ENCODE measurements around the gene BMP7.

BMP7 gene

DNA sequence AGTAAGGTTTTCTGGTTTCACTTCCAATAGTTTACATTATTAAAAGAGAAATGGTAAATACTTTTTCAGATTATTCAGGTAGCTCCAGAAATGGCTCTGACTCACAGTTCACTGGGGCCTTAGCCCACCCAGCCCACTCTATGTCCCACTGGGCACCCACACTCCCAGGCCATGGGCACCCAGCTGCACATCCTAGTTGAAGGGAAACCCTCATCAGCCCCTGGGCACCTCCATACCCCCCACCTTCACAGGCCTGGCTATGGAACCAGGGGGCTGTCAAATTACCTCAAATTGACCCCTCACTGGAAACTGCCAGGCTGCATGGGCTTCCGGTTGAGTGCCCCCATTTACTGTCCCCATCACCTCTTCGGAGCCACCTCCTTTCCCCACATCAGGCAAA lies 51.5 kb downstream of the BMP7 start:
- H3K4me1 Mint-ChIP-seq, result no peaks in the 10 kb centered on the region
- H3K27ac Mint-ChIP-seq (ENCODE audit: low read depth), result no peak overlapping the region
- peaks cover 58% of the 10 kb centered on the region for H3K27me3 Mint-ChIP-seq
- no peaks in the 10 kb centered on the region for H3K36me3 Mint-ChIP-seq (ENCODE audit: insufficient read depth)
- no peaks in the 10 kb centered on the region for H3K9me3 Mint-ChIP-seq
- DNase-seq (ENCODE audit: low spot score in 2 of 2) (no peak), ATAC-seq (replicated peaks; ENCODE audit: extremely low read depth, poor library complexity, severe bottlenecking) (no peak)
- no peak overlapping the region for H3K4me3 Mint-ChIP-seq

- ATAC-seq (replicated peaks; ENCODE audit: extremely low read depth, poor library complexity, severe bottlenecking) (no peak), DNase-seq (ENCODE audit: low spot score in 2 of 2) (no peak)
- H3K27me3 Mint-ChIP-seq, result peaks cover 60% of the 10 kb centered on the region
- H3K9me3 Mint-ChIP-seq, result no peaks in the 10 kb centered on the region
- no peaks in the 10 kb centered on the region for H3K4me1 Mint-ChIP-seq
- no peak overlapping the region for H3K27ac Mint-ChIP-seq (ENCODE audit: low read depth)
- H3K4me3 Mint-ChIP-seq, result no peak overlapping the region
- H3K36me3 Mint-ChIP-seq (ENCODE audit: insufficient read depth), result no peaks in the 10 kb centered on the region
Measured at GRCh38 chr20:57214427-57214826, 52.0 kb downstream of the BMP7 start.

DNA sequence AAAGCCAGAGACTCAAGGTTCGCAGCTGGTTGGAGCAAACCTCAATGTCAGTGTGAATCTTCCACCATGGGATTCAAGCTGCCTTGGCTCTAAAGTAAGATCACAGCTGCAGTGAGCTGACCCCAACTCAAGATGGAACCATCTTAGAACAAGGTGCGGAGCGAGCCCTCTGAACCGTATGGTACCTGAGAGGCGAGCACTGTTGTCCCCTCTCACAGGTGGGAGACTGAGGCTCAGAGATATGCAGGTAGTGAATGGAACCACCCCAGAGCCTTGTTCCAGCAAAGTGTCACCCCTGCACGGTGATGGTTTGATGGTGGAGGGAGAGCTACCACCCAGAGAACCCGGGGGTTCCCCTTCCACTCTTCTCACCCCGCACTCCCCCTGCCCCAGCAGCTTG lies 52.5 kb downstream of the BMP7 start:
- H3K27ac Mint-ChIP-seq (ENCODE audit: low read depth), result no peak overlapping the region
- no peaks in the 10 kb centered on the region for H3K4me1 Mint-ChIP-seq
- no peak for ATAC-seq (replicated peaks; ENCODE audit: extremely low read depth, poor library complexity, severe bottlenecking)
- no peaks in the 10 kb centered on the region for H3K36me3 Mint-ChIP-seq (ENCODE audit: insufficient read depth)
- DNase-seq (ENCODE audit: low spot score in 2 of 2), result no peak
- H3K4me3 Mint-ChIP-seq, result no peak overlapping the region
- H3K9me3 Mint-ChIP-seq, result no peaks in the 10 kb centered on the region
- H3K27me3 Mint-ChIP-seq, result peaks cover 60% of the 10 kb centered on the region

DNA sequence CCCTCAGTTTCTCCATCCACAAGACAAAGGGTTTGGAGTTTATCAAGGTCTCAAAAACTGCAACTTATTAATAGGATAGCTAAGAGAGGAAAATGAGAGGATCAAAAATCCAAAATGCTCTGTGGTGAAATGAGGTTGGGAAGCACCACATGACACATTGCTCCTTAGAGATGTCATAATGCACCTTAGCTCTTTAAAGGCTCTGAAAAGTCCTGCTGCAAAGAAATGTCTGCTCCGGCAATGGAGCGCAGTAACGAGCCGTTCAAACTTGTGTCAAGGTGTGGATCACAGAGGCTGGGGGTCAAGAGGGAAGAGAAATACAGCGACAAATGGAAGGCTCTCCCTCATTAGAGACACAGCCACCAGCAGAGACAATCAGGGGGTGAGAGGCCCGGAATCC lies 53.1 kb downstream of the BMP7 start:
- no peaks in the 10 kb centered on the region for H3K4me1 Mint-ChIP-seq
- H3K27me3 Mint-ChIP-seq, result peaks cover 60% of the 10 kb centered on the region
- ATAC-seq (replicated peaks; ENCODE audit: extremely low read depth, poor library complexity, severe bottlenecking), result no peak
- H3K27ac Mint-ChIP-seq (ENCODE audit: low read depth), result no peak overlapping the region
- H3K9me3 Mint-ChIP-seq, result no peaks in the 10 kb centered on the region
- H3K4me3 Mint-ChIP-seq, result no peak overlapping the region
- DNase-seq (ENCODE audit: low spot score in 2 of 2), result no peak
- no peaks in the 10 kb centered on the region for H3K36me3 Mint-ChIP-seq (ENCODE audit: insufficient read depth)

DNA sequence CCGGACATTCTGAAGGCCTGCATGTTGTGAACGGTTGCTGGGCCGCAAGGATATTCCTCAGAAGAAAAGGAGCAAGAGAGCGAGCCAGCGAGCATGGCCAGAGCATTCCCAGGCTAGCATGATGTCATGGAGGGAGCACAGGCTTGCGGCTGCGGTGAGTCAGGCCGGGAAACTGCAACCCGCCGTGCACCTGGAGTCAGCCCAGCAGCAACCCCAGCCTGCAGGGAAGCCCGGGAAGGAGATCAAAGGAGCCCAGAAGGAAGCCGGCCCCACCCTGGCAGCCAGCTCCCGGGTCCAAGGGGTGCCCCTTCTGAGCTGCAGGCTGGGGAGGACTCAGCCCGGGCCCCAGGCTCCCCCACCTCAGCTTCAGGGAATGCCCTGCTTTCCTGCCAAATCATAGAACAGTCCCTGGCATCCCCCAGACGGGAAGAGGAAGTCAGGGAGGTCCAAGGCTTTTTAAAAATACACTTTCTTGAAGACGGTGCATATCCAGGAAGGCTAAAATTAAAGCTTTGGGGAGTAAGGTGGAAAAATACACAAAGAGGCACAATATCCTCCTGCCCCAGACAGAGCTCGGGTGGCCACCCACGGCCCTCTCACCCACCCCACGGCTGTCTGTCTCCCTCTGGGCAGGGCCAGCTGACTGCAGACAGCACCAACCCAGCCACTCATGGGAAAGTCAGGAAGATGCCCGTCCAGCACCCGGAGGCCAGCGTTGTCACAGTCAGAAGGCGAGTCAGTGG lies 53.7 kb downstream of the BMP7 start:
- Mint-ChIP-seq H3K4me3 (no peak overlapping the region), H3K36me3 (ENCODE audit: insufficient read depth) (no peaks in the 10 kb centered on the region), H3K4me1 (no peaks in the 10 kb centered on the region), H3K27ac (ENCODE audit: low read depth) (no peak overlapping the region), H3K27me3 (peaks cover 60% of the 10 kb centered on the region), H3K9me3 (no peaks in the 10 kb centered on the region)
- no peak for DNase-seq (ENCODE audit: low spot score in 2 of 2)
- no peak for ATAC-seq (replicated peaks; ENCODE audit: extremely low read depth, poor library complexity, severe bottlenecking)

DNA sequence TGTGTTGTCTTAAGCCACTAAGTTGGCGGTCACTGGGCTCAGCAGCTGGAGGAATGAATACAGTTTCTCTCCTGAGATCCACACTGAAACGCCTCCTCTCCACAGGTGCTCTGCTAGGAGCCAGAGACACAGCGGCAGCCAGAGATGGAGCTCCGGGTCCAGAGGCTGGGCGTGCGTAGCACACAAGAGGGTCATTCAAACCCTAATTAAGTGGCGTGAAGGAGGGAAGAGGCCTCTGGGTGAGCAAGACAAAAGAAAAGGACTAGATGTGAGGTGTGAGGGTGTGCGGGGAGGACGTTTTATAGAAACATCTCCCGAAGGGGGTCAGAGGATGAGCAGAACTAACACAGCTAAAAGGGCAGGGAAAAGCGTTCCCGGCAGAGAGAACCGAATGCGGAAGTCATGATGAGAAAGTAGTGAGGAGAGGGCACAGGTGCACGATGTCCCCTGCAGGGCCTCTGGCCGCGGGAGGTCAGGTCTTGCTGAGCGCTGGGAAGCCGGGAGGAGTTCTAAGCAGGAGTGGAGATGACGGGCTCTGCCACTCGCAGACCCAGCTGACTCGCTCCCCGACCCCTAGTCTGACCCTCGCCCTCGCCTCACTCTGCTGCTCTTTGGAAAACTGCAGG lies 54.4 kb downstream of the BMP7 start:
- H3K36me3 Mint-ChIP-seq (ENCODE audit: insufficient read depth), result no peaks in the 10 kb centered on the region
- no peak overlapping the region for H3K27ac Mint-ChIP-seq (ENCODE audit: low read depth)
- ATAC-seq (replicated peaks; ENCODE audit: extremely low read depth, poor library complexity, severe bottlenecking) (no peak), DNase-seq (ENCODE audit: low spot score in 2 of 2) (no peak)
- no peak overlapping the region for H3K4me3 Mint-ChIP-seq
- H3K9me3 Mint-ChIP-seq, result no peaks in the 10 kb centered on the region
- H3K4me1 Mint-ChIP-seq, result no peaks in the 10 kb centered on the region
- peaks cover 60% of the 10 kb centered on the region for H3K27me3 Mint-ChIP-seq

GRCh38 chr20:57211406-57211805 lies 55.0 kb downstream of the BMP7 start:
- no peaks in the 10 kb centered on the region for H3K9me3 Mint-ChIP-seq

GRCh38 chr20:57210911-57211280 lies 55.5 kb downstream of the BMP7 start:
- Mint-ChIP-seq H3K27ac (ENCODE audit: low read depth) (no peak overlapping the region), H3K4me1 (no peaks in the 10 kb centered on the region)

More at GRCh38 chr20:57211406-57211805, 55.0 kb downstream of the BMP7 start:
- Mint-ChIP-seq H3K4me1 (no peaks in the 10 kb centered on the region), H3K36me3 (ENCODE audit: insufficient read depth) (no peaks in the 10 kb centered on the region), H3K27ac (ENCODE audit: low read depth) (no peak overlapping the region), H3K27me3 (peaks cover 60% of the 10 kb centered on the region), H3K4me3 (no peak overlapping the region)
- DNase-seq (ENCODE audit: low spot score in 2 of 2) (no peak), ATAC-seq (replicated peaks; ENCODE audit: extremely low read depth, poor library complexity, severe bottlenecking) (no peak)

DNA sequence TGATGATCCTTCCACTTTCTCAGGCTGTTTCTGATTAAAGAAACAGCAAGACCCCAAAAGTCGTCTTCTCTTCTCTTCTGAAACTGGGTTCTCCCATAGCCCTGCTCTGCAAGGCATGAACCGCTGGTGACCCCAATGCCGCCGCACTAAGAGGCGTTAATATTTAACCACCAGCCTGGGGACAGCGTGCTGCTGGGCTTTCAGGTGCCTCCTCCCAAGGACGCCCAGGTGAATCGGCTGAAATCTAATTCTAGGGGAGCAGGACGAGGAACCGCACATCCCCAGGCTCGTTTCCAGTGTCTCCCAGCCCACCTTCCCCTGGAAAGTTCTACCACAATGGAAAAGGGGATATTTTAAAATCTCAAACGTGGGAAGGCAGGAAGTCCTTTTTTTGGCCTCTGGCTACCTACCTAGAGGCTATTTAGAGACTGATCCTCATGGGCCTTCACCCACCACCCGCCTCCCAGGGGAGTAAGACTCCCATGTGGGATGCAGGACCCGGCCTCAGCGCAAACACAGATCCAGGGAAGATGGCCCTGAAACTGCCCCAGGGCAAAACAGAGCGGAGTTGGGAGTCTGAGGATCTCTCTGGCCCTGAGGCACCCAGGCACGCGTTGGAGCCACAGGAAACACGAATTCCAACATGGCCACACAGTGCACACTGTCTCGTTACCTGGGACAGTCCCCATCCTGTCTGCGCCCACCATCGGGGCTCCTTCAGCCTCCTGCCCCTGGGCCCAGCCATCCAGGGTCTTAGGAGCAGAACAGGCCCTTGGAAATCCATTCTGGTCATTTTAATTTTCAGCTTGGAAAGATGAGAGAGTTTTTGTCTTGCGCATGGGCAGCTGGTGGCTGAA lies 56.2 kb downstream of the BMP7 start:
- no peaks in the 10 kb centered on the region for H3K4me1 Mint-ChIP-seq
- H3K27ac Mint-ChIP-seq (ENCODE audit: low read depth), result no peak overlapping the region
- peaks cover 54% of the 10 kb centered on the region for H3K27me3 Mint-ChIP-seq
- no peak overlapping the region for H3K4me3 Mint-ChIP-seq
- ATAC-seq (replicated peaks; ENCODE audit: extremely low read depth, poor library complexity, severe bottlenecking), result no peak
- no peaks in the 10 kb centered on the region for H3K9me3 Mint-ChIP-seq
- no peak for DNase-seq (ENCODE audit: low spot score in 2 of 2)
- H3K36me3 Mint-ChIP-seq (ENCODE audit: insufficient read depth), result no peaks in the 10 kb centered on the region

More at GRCh38 chr20:57210911-57211280, 55.5 kb downstream of the BMP7 start:
- peaks cover 56% of the 10 kb centered on the region for H3K27me3 Mint-ChIP-seq
- no peak overlapping the region for H3K4me3 Mint-ChIP-seq
- H3K36me3 Mint-ChIP-seq (ENCODE audit: insufficient read depth), result no peaks in the 10 kb centered on the region
- ATAC-seq (replicated peaks; ENCODE audit: extremely low read depth, poor library complexity, severe bottlenecking), result no peak
- no peaks in the 10 kb centered on the region for H3K9me3 Mint-ChIP-seq
- no peak for DNase-seq (ENCODE audit: low spot score in 2 of 2)

DNA sequence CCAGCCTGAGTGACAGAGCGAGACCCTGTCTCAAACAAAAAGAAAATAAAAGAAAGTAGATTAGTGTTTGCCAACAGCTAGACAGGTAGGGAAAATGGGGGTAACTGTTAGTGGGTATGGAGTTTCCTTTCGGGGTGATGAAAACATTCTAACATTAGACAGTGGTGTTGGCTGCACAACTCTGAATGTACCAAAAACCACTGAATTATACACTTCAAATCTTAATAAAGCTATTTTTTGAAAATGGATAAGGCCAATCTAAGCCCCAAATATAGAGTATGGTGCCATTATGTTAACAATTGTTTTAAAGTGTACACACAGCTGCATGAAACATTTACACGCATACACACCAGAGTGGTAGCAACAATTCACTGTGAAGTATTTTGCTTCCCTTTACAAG lies 57.0 kb downstream of the BMP7 start:
- Mint-ChIP-seq H3K9me3 (no peaks in the 10 kb centered on the region), H3K27ac (ENCODE audit: low read depth) (no peak overlapping the region), H3K4me3 (no peak overlapping the region), H3K27me3 (peaks cover 47% of the 10 kb centered on the region), H3K36me3 (ENCODE audit: insufficient read depth) (no peaks in the 10 kb centered on the region), H3K4me1 (no peaks in the 10 kb centered on the region)
- ATAC-seq (replicated peaks; ENCODE audit: extremely low read depth, poor library complexity, severe bottlenecking) (no peak), DNase-seq (ENCODE audit: low spot score in 2 of 2) (no peak)

- H3K4me1 Mint-ChIP-seq, result no peaks in the 10 kb centered on the region
- DNase-seq (ENCODE audit: low spot score in 2 of 2) (no peak), ATAC-seq (replicated peaks; ENCODE audit: extremely low read depth, poor library complexity, severe bottlenecking) (no peak)
- no peaks in the 10 kb centered on the region for H3K9me3 Mint-ChIP-seq
- no peak overlapping the region for H3K27ac Mint-ChIP-seq (ENCODE audit: low read depth)
- no peak overlapping the region for H3K4me3 Mint-ChIP-seq
- peaks cover 35% of the 10 kb centered on the region for H3K27me3 Mint-ChIP-seq
- H3K36me3 Mint-ChIP-seq (ENCODE audit: insufficient read depth), result no peaks in the 10 kb centered on the region
Measured at GRCh38 chr20:57208198-57208597, 58.2 kb downstream of the BMP7 start.

DNA sequence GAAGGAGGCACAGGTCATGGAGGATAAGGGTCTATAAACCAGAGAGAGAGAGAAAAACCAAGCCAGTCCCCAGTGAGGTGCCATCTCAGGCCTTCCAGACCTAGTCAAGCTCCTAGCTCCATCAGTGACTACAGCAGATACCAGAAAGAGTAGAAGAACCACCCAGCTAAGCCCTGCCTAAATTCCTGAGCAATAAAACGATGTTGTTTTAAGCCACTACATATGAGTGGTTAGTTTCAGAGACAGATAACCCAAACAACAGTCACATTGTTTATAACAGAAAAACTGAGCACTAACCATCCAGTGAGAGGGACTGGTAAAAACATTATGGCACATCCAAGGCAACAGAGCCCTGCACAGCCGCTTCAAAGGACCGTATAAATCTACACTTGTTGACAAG lies 59.2 kb downstream of the BMP7 start:
- no peak overlapping the region for H3K27ac Mint-ChIP-seq (ENCODE audit: low read depth)
- H3K4me1 Mint-ChIP-seq, result no peaks in the 10 kb centered on the region
- ATAC-seq (replicated peaks; ENCODE audit: extremely low read depth, poor library complexity, severe bottlenecking) (no peak), DNase-seq (ENCODE audit: low spot score in 2 of 2) (no peak)
- no peak overlapping the region for H3K4me3 Mint-ChIP-seq
- peaks cover 25% of the 10 kb centered on the region for H3K27me3 Mint-ChIP-seq
- no peaks in the 10 kb centered on the region for H3K36me3 Mint-ChIP-seq (ENCODE audit: insufficient read depth)
- no peaks in the 10 kb centered on the region for H3K9me3 Mint-ChIP-seq

Measured in central memory CD8-positive, alpha-beta T cell (primary cell).